Measurements from ENCODE around the gene SLC14A1.

SLC14A1 gene

DNA sequence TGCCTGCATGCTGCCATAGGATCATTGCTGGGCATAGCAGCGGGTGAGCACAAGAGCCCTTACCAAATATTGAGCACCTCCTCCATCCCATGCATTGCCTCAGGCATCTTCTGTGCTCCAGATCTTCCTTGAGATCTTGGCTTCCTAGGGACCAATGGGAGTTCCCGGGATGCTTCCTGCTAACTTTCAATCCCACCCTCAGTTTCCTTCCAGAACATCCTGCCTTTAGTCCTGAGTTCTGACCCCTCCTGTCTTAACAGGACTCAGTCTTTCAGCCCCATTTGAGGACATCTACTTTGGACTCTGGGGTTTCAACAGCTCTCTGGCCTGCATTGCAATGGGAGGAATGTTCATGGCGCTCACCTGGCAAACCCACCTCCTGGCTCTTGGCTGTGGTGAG is 15.3 kb downstream of the SLC14A1 start:
- H3K4me3 ChIP-seq (ENCODE audit: low read length), result no peak overlapping the region
- no peak for DNase-seq (ENCODE audit: low read depth)
- no peak for TF ChIP-seq CTCF (conservative IDR thresholded peaks at IDR 0.05; ENCODE audit: low read depth, low read length)

DNA sequence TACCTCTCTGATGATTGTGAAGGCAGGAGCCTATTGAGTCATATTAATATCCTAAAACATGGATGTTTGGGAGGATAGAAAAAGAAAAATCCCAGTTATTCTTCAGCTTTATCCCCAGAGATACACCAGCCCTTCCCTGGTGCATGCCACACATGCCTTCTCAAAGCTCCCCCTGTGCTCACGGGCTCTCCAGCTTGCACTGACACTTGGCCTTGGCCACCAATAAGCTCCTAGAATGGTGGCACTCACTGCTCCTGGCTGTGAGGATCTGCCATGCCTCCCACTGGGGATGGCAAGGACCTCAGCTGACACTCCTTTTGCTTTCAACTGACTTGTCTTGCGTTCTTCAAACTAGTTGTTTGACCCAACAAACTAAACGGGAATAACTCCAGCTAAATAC is 15.9 kb downstream of the SLC14A1 start:
- no peak overlapping the region for H3K4me3 ChIP-seq (ENCODE audit: low read length)
- no peak for DNase-seq (ENCODE audit: low read depth)
- no peak for TF ChIP-seq CTCF (conservative IDR thresholded peaks at IDR 0.05; ENCODE audit: low read depth, low read length)

DNA sequence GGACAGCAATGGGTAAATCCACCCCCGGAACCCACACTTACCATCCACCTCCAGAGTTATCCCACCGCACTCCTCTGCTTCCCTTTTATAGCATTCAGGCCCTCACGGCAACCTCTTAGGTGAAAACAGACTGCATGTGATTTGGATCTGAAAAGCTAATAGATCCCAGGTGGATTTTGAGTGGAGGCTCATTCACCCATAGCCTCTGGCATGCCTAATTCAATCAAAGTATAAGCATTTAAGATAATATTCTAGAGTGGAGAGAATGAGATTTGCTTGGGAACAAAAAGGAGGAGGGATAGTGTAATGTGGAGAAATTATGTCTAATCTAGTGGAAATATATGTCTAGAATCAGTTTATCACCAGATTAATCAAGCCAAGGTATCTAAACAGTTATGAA is 17.1 kb downstream of the SLC14A1 start:
- no peak for TF ChIP-seq CTCF (conservative IDR thresholded peaks at IDR 0.05; ENCODE audit: low read depth, low read length)
- DNase-seq (ENCODE audit: low read depth), result no peak
- no peak overlapping the region for H3K4me3 ChIP-seq (ENCODE audit: low read length)

- TF ChIP-seq CTCF (conservative IDR thresholded peaks at IDR 0.05; ENCODE audit: low read depth, low read length), result no peak
- H3K4me3 ChIP-seq (ENCODE audit: low read length), result no peak overlapping the region
- DNase-seq (ENCODE audit: low read depth), result no peak
These were observed 22.0 kb downstream of the SLC14A1 start for GRCh38 chr18:45745817-45746461.

DNA sequence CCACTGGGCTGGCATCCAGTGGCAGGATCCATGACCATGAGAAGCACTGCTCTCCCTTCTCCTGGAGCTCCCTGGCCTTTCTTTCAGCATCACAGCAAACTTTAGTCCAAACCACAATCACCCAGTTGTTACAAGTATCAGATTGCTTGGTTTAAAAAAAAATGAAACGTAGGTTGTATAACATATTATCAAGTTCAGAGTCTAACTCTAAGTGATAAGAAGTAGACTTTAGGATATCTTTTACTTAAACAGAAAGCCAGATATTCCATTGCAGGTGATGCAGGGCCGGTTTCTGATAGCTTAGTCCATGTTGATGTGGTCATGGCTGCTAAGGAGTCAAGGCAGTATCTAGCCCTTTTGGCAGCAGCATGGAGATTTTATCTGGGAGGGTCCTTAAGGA is 24.5 kb downstream of the SLC14A1 start:
- no peak for TF ChIP-seq CTCF (conservative IDR thresholded peaks at IDR 0.05; ENCODE audit: low read depth, low read length)
- no peak overlapping the region for H3K4me3 ChIP-seq (ENCODE audit: low read length)
- no peak for DNase-seq (ENCODE audit: low read depth)

GRCh38 chr18:45749918-45750689 is 26.1 kb downstream of the SLC14A1 start:
- no peak overlapping the region for H3K4me3 ChIP-seq (ENCODE audit: low read length)
- peak; percentile 46 for DNase-seq (ENCODE audit: low read depth)
- no peak for TF ChIP-seq CTCF (conservative IDR thresholded peaks at IDR 0.05; ENCODE audit: low read depth, low read length)

- no peak overlapping the region for H3K4me3 ChIP-seq (ENCODE audit: low read length)
- no peak for DNase-seq (ENCODE audit: low read depth)
- TF ChIP-seq CTCF (conservative IDR thresholded peaks at IDR 0.05; ENCODE audit: low read depth, low read length), result no peak
These were observed 27.8 kb downstream of the SLC14A1 start for GRCh38 chr18:45751766-45752165.
